ENCODE measurements around the gene NAA10. TPM values are rescaled to one million over a fixed set of nuclear protein-coding genes. Genes with fewer than 3 reads are reported as not detected.

The NAA10 gene
- total RNA-seq, 1 experiment from 2014 or later, result 124 TPM

DNA sequence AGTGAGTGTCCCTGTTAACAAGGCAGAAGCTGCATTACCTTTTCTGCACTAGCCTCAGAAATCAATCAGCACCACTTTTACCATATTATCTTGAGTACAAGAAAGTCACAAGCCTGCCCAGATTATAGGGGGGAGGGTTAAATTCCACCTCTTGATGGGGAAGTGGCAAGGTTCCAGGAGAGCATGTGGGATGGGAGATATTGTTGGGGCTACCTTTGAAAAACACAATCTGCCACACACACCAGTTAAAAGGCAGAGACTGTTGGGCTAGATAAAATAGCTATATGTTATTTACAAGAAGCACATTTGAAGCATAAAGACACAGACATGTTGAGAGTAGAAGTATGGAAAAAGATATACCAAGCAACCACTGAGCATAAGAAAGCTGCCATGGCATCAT, 36.9 kb downstream of the NAA10 start:
- Histone ChIP-seq H3K27ac (ENCODE audit: low read depth, low read length) (no peak overlapping the region), H3K9ac (ENCODE audit: low read length) (no peak overlapping the region), H3K36me3 (ENCODE audit: control insufficient read depth in 1 of 2, insufficient read depth in 2 of 2, low read length in 2 of 2) (no peaks in the 10 kb centered on the region), H3K4me2 (ENCODE audit: low read length) (no peak overlapping the region), H2AFZ (ENCODE audit: low read depth, low read length, poor library complexity, severe bottlenecking) (no peak overlapping the region), H3K9me3 (ENCODE audit: control insufficient read depth in 1 of 2, insufficient read depth in 1 of 2, low read depth in 1 of 2, low read length in 2 of 2) (no peaks in the 10 kb centered on the region), H3K9me2 (ENCODE audit: insufficient read depth) (no peaks in the 10 kb centered on the region), H3K79me2 (ENCODE audit: insufficient read depth, low read length) (no peaks in the 10 kb centered on the region), H3K4me1 (ENCODE audit: control insufficient read depth in 1 of 2, insufficient read depth in 2 of 2, low read length in 2 of 2) (peaks cover 6 to 16% of the 10 kb centered on the region in 2 experiments; a peak in 2 of 4 replicates), H3K27me3 (ENCODE audit: insufficient read depth, low read length) (no peaks in the 10 kb centered on the region), H4K20me1 (ENCODE audit: insufficient read depth) (no peaks in the 10 kb centered on the region), H3K4me3 (replicated peaks in 1 of 2; ENCODE audit: low read depth in 1 of 2, low read length in 2 of 2) (no peak overlapping the region)
- DNase-seq (ENCODE audit: low read depth, low spot score), result no peak
- no TSS peak for BruUV-seq (replicated peaks)
- TF ChIP-seq POLR2AphosphoS5 (IDR thresholded peaks at IDR 0.05; ENCODE audit: low read depth, low read length) (no peak), POLR2A (IDR thresholded peaks at IDR 0.05; ENCODE audit: borderline replicate concordance, extremely low read depth, insufficient read depth, insufficient read length) (no peak), SP1 (IDR thresholded peaks at IDR 0.05; ENCODE audit: low read depth) (no peak), TCF7L2 (IDR thresholded peaks at IDR 0.05; ENCODE audit: borderline replicate concordance, extremely low read depth, insufficient read depth, insufficient read length) (no peak), FOSL1 (IDR thresholded peaks at IDR 0.05; ENCODE audit: low read depth) (no peak), JUND (IDR thresholded peaks at IDR 0.05) (no peak)
- RAD21 ChIA-PET (ENCODE audit: low non-redundant PET in 1 of 2, low total read pairs in 2 of 2, uncharacterized antibody in 2 of 2, unreplicated experiment in 2 of 2), result no interaction called here
- CTCF ChIA-PET, result no interaction called here
- POLR2A ChIA-PET, result no interaction called here
- intact Hi-C loops (cut with micrococcal nuclease), result no loop called here
- ATAC-seq, result no peak

DNA sequence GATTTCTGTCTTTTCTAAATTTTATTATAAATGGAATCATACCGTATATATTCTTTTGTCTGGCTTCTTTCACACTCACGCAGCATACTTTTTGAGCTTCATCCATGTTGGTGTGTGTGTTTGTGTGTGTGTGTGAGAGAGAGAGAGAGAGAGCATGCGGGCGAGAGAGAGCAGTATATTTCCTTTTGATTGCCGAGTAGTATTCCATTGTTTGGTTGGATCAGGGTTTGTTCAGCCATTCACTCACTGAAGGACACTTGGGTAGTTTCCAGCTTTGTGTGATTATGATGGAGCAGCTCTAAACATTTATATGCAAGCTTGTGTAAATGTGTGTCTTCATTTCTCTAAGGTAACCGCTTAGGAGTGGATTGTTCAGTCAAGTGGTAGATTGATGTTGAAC, 45.7 kb downstream of the NAA10 start:
- no peak overlapping the region for H2AFZ ChIP-seq (ENCODE audit: low read depth, low read length, poor library complexity, severe bottlenecking)
- intact Hi-C loops (cut with micrococcal nuclease), result no loop called here
- ATAC-seq (no peak), DNase-seq (ENCODE audit: low read depth, low spot score) (no peak)
- H3K79me2 ChIP-seq (ENCODE audit: insufficient read depth, low read length), result no peaks in the 10 kb centered on the region
- no peak overlapping the region for H3K4me2 ChIP-seq (ENCODE audit: low read length)
- no TSS peak for BruUV-seq (replicated peaks)
- H4K20me1 ChIP-seq (ENCODE audit: insufficient read depth), result no peaks in the 10 kb centered on the region
- H3K9me2 ChIP-seq (ENCODE audit: insufficient read depth), result no peaks in the 10 kb centered on the region
- ChIA-PET CTCF (no interaction called here), RAD21 (ENCODE audit: low non-redundant PET in 1 of 2, low total read pairs in 2 of 2, uncharacterized antibody in 2 of 2, unreplicated experiment in 2 of 2) (no interaction called here), POLR2A (no interaction called here)
- no peaks in the 10 kb centered on the region for H3K27me3 ChIP-seq (ENCODE audit: insufficient read depth, low read length)
- H3K9me3 ChIP-seq (ENCODE audit: control insufficient read depth in 1 of 2, insufficient read depth in 1 of 2, low read depth in 1 of 2, low read length in 2 of 2), result no peaks in the 10 kb centered on the region
- no peak overlapping the region for H3K27ac ChIP-seq (ENCODE audit: low read depth, low read length)
- H3K4me3 ChIP-seq (replicated peaks in 1 of 2; ENCODE audit: low read depth in 1 of 2, low read length in 2 of 2), result no peak overlapping the region
- no peak overlapping the region for H3K9ac ChIP-seq (ENCODE audit: low read length)
- peaks cover 9 to 17% of the 10 kb centered on the region in 2 experiments for H3K4me1 ChIP-seq (ENCODE audit: control insufficient read depth in 1 of 2, insufficient read depth in 2 of 2, low read length in 2 of 2)
- no peaks in the 10 kb centered on the region for H3K36me3 ChIP-seq (ENCODE audit: control insufficient read depth in 1 of 2, insufficient read depth in 2 of 2, low read length in 2 of 2)
- TF ChIP-seq EGR1 (IDR thresholded peaks at IDR 0.05; ENCODE audit: low read depth) (no peak), EZH2phosphoT487 (IDR thresholded peaks at IDR 0.05; ENCODE audit: borderline replicate concordance) (no peak), ZFX (IDR thresholded peaks at IDR 0.05) (no peak), ZNF274 (IDR thresholded peaks at IDR 0.05; ENCODE audit: low read depth, low read length) (no peak), YY1 (IDR thresholded peaks at IDR 0.05; ENCODE audit: extremely low read depth, insufficient replicate concordance, low read depth, low read length) (no peak), EZH2 (IDR thresholded peaks at IDR 0.05) (no peak), SP1 (IDR thresholded peaks at IDR 0.05; ENCODE audit: low read depth) (no peak), POLR2A (IDR thresholded peaks at IDR 0.05; ENCODE audit: borderline replicate concordance, extremely low read depth, insufficient read depth, insufficient read length) (no peak), CEBPB (IDR thresholded peaks at IDR 0.05; ENCODE audit: low read depth) (no peak), POLR2AphosphoS5 (IDR thresholded peaks at IDR 0.05; ENCODE audit: low read depth, low read length) (no peak), RAD21 (IDR thresholded peaks at IDR 0.05; ENCODE audit: low read depth) (no peak), SRF (IDR thresholded peaks at IDR 0.05; ENCODE audit: low read depth) (no peak)
- TF ChIP-seq, protein P1, sequence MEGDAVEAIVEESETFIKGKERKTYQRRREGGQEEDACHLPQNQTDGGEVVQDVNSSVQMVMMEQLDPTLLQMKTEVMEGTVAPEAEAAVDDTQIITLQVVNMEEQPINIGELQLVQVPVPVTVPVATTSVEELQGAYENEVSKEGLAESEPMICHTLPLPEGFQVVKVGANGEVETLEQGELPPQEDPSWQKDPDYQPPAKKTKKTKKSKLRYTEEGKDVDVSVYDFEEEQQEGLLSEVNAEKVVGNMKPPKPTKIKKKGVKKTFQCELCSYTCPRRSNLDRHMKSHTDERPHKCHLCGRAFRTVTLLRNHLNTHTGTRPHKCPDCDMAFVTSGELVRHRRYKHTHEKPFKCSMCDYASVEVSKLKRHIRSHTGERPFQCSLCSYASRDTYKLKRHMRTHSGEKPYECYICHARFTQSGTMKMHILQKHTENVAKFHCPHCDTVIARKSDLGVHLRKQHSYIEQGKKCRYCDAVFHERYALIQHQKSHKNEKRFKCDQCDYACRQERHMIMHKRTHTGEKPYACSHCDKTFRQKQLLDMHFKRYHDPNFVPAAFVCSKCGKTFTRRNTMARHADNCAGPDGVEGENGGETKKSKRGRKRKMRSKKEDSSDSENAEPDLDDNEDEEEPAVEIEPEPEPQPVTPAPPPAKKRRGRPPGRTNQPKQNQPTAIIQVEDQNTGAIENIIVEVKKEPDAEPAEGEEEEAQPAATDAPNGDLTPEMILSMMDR (IDR thresholded peaks at IDR 0.05 in 2 of 3, conservative IDR thresholded peaks at IDR 0.05 in 1 of 3; ENCODE audit: borderline replicate concordance in 1 of 3, insufficient read depth in 1 of 3, low read depth in 2 of 3, low read length in 2 of 3), result no peak
- TF ChIP-seq, protein P2, sequence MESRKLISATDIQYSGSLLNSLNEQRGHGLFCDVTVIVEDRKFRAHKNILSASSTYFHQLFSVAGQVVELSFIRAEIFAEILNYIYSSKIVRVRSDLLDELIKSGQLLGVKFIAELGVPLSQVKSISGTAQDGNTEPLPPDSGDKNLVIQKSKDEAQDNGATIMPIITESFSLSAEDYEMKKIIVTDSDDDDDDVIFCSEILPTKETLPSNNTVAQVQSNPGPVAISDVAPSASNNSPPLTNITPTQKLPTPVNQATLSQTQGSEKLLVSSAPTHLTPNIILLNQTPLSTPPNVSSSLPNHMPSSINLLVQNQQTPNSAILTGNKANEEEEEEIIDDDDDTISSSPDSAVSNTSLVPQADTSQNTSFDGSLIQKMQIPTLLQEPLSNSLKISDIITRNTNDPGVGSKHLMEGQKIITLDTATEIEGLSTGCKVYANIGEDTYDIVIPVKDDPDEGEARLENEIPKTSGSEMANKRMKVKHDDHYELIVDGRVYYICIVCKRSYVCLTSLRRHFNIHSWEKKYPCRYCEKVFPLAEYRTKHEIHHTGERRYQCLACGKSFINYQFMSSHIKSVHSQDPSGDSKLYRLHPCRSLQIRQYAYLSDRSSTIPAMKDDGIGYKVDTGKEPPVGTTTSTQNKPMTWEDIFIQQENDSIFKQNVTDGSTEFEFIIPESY (IDR thresholded peaks at IDR 0.05; ENCODE audit: extremely low read depth, insufficient replicate concordance, low read length), result no peak
- TF ChIP-seq, protein P3, sequence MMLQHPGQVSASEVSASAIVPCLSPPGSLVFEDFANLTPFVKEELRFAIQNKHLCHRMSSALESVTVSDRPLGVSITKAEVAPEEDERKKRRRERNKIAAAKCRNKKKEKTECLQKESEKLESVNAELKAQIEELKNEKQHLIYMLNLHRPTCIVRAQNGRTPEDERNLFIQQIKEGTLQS (IDR thresholded peaks at IDR 0.05), result no peak
- TF ChIP-seq, protein P4, sequence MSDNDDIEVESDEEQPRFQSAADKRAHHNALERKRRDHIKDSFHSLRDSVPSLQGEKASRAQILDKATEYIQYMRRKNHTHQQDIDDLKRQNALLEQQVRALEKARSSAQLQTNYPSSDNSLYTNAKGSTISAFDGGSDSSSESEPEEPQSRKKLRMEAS (IDR thresholded peaks at IDR 0.05), result no peak
